ENCODE results near the gene ELAVL1.

- TF ChIP-seq POLR2A (IDR thresholded peaks at IDR 0.05; ENCODE audit: low read depth, low read length) = no peak
- TF ChIP-seq TAF1 (IDR thresholded peaks at IDR 0.05; ENCODE audit: low read depth, low read length) = no peak
- TF ChIP-seq POLR2AphosphoS5 (IDR thresholded peaks at IDR 0.05; ENCODE audit: low read depth, low read length) = no peak
- no peak for TF ChIP-seq SPI1 (IDR thresholded peaks at IDR 0.05; ENCODE audit: low read depth, low read length)
Observed at GRCh38 chr19:7953576-7953975, 51.9 kb downstream of the ELAVL1 start.

All from GM12891 (cell line).